ENCODE data around the gene DNAJC17. TPM values are rescaled to one million over a fixed set of nuclear protein-coding genes. Genes with fewer than 3 reads are reported as not detected.
A peak's percentile ranks its signal among the peaks of the same experiment; 100 is the strongest.

Gene DNAJC17
- total RNA-seq, 1 donor from 2014 or later = 59.2 TPM

- DNase-seq (ENCODE audit: low read depth) = no peak
Observed at GRCh38 chr15:40845036-40845435, 37.8 kb upstream of the DNAJC17 start.

DNA sequence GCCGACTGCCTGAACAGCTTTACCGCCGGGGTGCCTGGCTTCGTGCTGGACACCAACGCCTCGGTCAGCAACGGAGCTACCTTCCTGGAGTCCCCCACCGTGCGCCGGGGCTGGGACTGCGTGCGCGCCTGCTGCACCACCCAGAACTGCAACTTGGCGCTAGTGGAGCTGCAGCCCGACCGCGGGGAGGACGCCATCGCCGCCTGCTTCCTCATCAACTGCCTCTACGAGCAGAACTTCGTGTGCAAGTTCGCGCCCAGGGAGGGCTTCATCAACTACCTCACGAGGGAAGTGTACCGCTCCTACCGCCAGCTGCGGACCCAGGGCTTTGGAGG, 37.4 kb upstream of the DNAJC17 start:
- Histone ChIP-seq H3K4me3 (ENCODE audit: low read depth, low read length) (peak overlapping the region; percentile 82), H3K36me3 (ENCODE audit: control insufficient read depth, insufficient read depth, low read length) (no peaks in the 10 kb centered on the region), H3K27me3 (ENCODE audit: control insufficient read depth, insufficient read depth, low read length) (no peaks in the 10 kb centered on the region)
- TF ChIP-seq CTCF (IDR thresholded peaks at IDR 0.05; ENCODE audit: insufficient read depth, low read length, poor library complexity, severe bottlenecking) = no peak
- no peak for DNase-seq (ENCODE audit: low read depth)

More at GRCh38 chr15:40845036-40845435, 37.8 kb upstream of the DNAJC17 start:
- Histone ChIP-seq H3K27me3 (ENCODE audit: control insufficient read depth, insufficient read depth, low read length) (no peaks in the 10 kb centered on the region), H3K4me3 (ENCODE audit: low read depth, low read length) (peak overlapping the region; percentile 82), H3K36me3 (ENCODE audit: control insufficient read depth, insufficient read depth, low read length) (no peaks in the 10 kb centered on the region)
- no peak for TF ChIP-seq CTCF (IDR thresholded peaks at IDR 0.05; ENCODE audit: insufficient read depth, low read length, poor library complexity, severe bottlenecking)

DNA sequence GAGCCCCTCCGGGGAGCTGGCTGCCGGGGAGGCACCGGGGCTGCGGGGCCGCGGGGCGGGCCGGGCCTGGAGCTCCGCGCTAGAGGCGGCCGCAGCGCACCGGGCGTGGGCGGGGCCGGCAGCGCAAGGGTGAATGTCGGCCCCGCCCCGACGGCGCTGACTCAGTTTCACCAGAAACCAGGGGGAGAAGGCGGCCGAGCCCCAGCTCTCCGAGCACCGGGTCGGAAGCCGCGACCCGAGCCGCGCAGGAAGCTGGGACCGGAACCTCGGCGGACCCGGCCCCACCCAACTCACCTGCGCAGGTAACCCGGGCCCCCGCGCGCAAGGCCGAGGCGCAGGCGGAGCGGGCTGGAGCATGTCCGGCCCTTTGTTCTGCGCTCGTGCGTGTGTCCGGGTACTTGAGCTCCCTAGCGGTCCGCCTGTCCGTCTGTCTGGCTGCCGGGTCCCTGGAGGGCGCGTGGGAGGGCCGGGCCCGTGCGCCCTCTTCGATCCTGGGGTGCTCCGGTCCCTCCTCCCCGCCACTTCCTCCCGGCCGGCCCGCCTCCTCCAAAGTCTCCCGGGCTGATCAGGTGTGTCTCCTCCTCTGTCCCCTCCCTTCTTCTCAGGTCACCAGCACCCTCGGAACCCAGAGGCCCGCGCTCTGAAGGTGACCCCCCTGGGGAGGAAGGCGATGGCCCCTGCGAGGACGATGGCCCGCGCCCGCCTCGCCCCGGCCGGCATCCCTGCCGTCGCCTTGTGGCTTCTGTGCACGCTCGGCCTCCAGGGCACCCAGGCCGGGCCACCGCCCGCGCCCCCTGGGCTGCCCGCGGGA, 36.8 kb upstream of the DNAJC17 start, which contains the start of gene SPINT1:
Gene SPINT1 (plus strand): TSS at position 164 of the 811 bp plus-strand sequence. CDS start 507 bp downstream, at position 671.
- no peak for TF ChIP-seq CTCF (IDR thresholded peaks at IDR 0.05; ENCODE audit: insufficient read depth, low read length, poor library complexity, severe bottlenecking)
- no peaks in the 10 kb centered on the region for H3K36me3 ChIP-seq (ENCODE audit: control insufficient read depth, insufficient read depth, low read length)
- DNase-seq (ENCODE audit: low read depth) = no peak
- H3K27me3 ChIP-seq (ENCODE audit: control insufficient read depth, insufficient read depth, low read length) = no peaks in the 10 kb centered on the region
- H3K4me3 ChIP-seq (ENCODE audit: low read depth, low read length) = peak within 1 kb of the TSS; percentile 82

- no peak for TF ChIP-seq CTCF (IDR thresholded peaks at IDR 0.05; ENCODE audit: insufficient read depth, low read length, poor library complexity, severe bottlenecking)
- peak overlapping the region; percentile 82 for H3K4me3 ChIP-seq (ENCODE audit: low read depth, low read length)
- no peaks in the 10 kb centered on the region for H3K36me3 ChIP-seq (ENCODE audit: control insufficient read depth, insufficient read depth, low read length)
- DNase-seq (ENCODE audit: low read depth) = no peak
- H3K27me3 ChIP-seq (ENCODE audit: control insufficient read depth, insufficient read depth, low read length) = no peaks in the 10 kb centered on the region
Observed at GRCh38 chr15:40843261-40843884, 36.1 kb upstream of the DNAJC17 start.

- no peaks in the 10 kb centered on the region for H3K27me3 ChIP-seq (ENCODE audit: control insufficient read depth, insufficient read depth, low read length)
- H3K4me3 ChIP-seq (ENCODE audit: low read depth, low read length) = no peak overlapping the region
- no peaks in the 10 kb centered on the region for H3K36me3 ChIP-seq (ENCODE audit: control insufficient read depth, insufficient read depth, low read length)
- no peak for DNase-seq (ENCODE audit: low read depth)
- no peak for TF ChIP-seq CTCF (IDR thresholded peaks at IDR 0.05; ENCODE audit: insufficient read depth, low read length, poor library complexity, severe bottlenecking)
Observed at GRCh38 chr15:40841741-40842140, 34.5 kb upstream of the DNAJC17 start.

Data from kidney epithelial cell (primary cell).